GM12878 (cell line): ENCODE results near the gene EFHD2. TPM values are rescaled to one million over a fixed set of nuclear protein-coding genes. Genes with fewer than 3 reads are reported as not detected.

ENCODE experiments used
- ATAC-seq: fragments of 200-7000 bp; cut with Tn5 transposase; 3 replicates; pipeline ENCODE4 v1.9.1; 2020; ENCODE audit warnings: mild to moderate bottlenecking, moderate library complexity
- BruUV-seq: library from RNA; stranded (reverse); fragments of 400-500 nt; replicated peaks from 2 replicates; lab custom pipeline; 2021; lab: Mats Ljungman, UMichigan
- CTCF ChIA-PET: fragments of 300-600 bp; sonication (Branson Sonifier 250); formaldehyde crosslinking; extraction: SDS; loops from one replicate; lab custom pipeline; 2021; ENCODE audit warnings: inconsistent platforms; lab: Yijun Ruan, JAX
- POLR2A ChIA-PET: fragments of 350-600 bp; formaldehyde crosslinking; extraction: SDS; loops from one replicate; lab custom pipeline; 2021; ENCODE audit warnings: inconsistent platforms; lab: Charles Lee
- RAD21 ChIA-PET: fragments of 300-600 bp; sonication (Branson Sonifier 250); formaldehyde crosslinking; loops from one replicate; lab custom pipeline; 2023; ENCODE audit warnings: antibody characterized with exemption; ENCODE audit not compliant: unreplicated experiment; lab: Charles Lee
- SMC1A ChIA-PET: fragments of 300-600 bp; sonication (Branson Sonifier 250); formaldehyde crosslinking; loops from one replicate; lab custom pipeline; 2023; ENCODE audit not compliant: unreplicated experiment, uncharacterized antibody; lab: Charles Lee
- DNase-seq: peaks from one replicate; pipeline ENCODE4 v3.0.0-alpha.2; 2011; ENCODE audit warnings: low read depth, low spot score
- FAIRE-seq: peaks from 3 replicates; lab custom pipeline; 2011; peaks lifted over from hg19 to GRCh38; lab: Jason Lieb, UNC
- H2AFZ ChIP-seq: 2 replicates; pipeline ENCODE4 v1.6.0; 2011; ENCODE audit warnings: low read depth, low read length, control low read depth; ENCODE audit not compliant: control insufficient read depth
- H3K27ac ChIP-seq: 2 replicates; pipeline ENCODE4 v1.5.1; 2011; ENCODE audit warnings: control low read depth; ENCODE audit not compliant: control insufficient read depth, insufficient read depth
- H3K27me3 ChIP-seq, 2 experiments: replicated peaks in 1 of 2; 2 replicates each; pipeline versions ENCODE4 v1.6.0 to v1.6.1; 2011; ENCODE audit warnings: low read length in 1 of 2; ENCODE audit not compliant: control insufficient read depth in 2 of 2, insufficient read depth in 2 of 2
- H3K36me3 ChIP-seq, 2 experiments: 2 replicates each; pipeline ENCODE4 v1.5.1; 2011; ENCODE audit warnings: low read length in 1 of 2; ENCODE audit not compliant: control insufficient read depth in 2 of 2, insufficient read depth in 2 of 2
- H3K4me1 ChIP-seq: 2 replicates; pipeline ENCODE4 v1.6.1; 2011; ENCODE audit warnings: mild to moderate bottlenecking, low read length, moderate library complexity, mixed read lengths; ENCODE audit not compliant: control insufficient read depth, insufficient read depth
- H3K4me2 ChIP-seq: 2 replicates; pipeline ENCODE4 v1.6.0; 2011; ENCODE audit warnings: control low read depth; ENCODE audit not compliant: control insufficient read depth, insufficient read depth
- H3K4me3 ChIP-seq: fragments of 200-600 bp; sonication (generic); 2 replicates; pipeline ENCODE4 v1.5.1; 2016
- H3K79me2 ChIP-seq: 2 replicates; pipeline ENCODE4 v1.6.0; 2011; ENCODE audit warnings: low read length; ENCODE audit not compliant: control insufficient read depth, insufficient read depth
- H3K9ac ChIP-seq: 2 replicates; pipeline ENCODE4 v1.8.0; 2011; ENCODE audit warnings: low read length, control low read depth, mixed read lengths; ENCODE audit not compliant: control insufficient read depth, insufficient read depth
- H3K9me3 ChIP-seq: replicated peaks from 3 replicates; pipeline ENCODE4 v1.5.1; 2011; ENCODE audit warnings: mild to moderate bottlenecking, low read length; ENCODE audit not compliant: control insufficient read depth, insufficient read depth
- H4K20me1 ChIP-seq: 2 replicates; pipeline ENCODE4 v1.6.0; 2011; ENCODE audit not compliant: control insufficient read depth, insufficient read depth
- BHLHE40 ChIP-seq, 2 experiments: fragments of 450-650 bp in 1 of 2; IDR thresholded peaks; 2 replicates each; pipeline ENCODE4 v1.6.1; 2011 to 2017; ENCODE audit warnings: low read depth in 2 of 2, borderline replicate concordance in 1 of 2, improper control_type of control experiment in 1 of 2, low read length in 1 of 2, mild to moderate bottlenecking in 1 of 2
- GABPA ChIP-seq: IDR thresholded peaks from 2 replicates; pipeline ENCODE4 v1.6.1; 2014; ENCODE audit warnings: antibody characterized with exemption, low read depth, mild to moderate bottlenecking, inconsistent platforms
- HSF1 ChIP-seq: fragments of 150-350 bp; IDR thresholded peaks from 2 replicates; pipeline ENCODE4 v1.6.1; 2014; ENCODE audit warnings: mild to moderate bottlenecking, low read depth, low read length
- NRF1 ChIP-seq: conservative IDR thresholded peaks from 2 replicates; pipeline ENCODE4 v1.6.1; 2011; ENCODE audit warnings: mild to moderate bottlenecking, low read depth, low read length, improper control_type of control experiment
- WGBS: methylation state at CpG from one replicate; pipeline ENCODE4 v1.1.6; 2016; ENCODE audit warnings: low lambda C conversion rate; ENCODE audit not compliant: insufficient replicate concordance, insufficient coverage; ENCODE audit errors: missing lambda C conversion rate; 5-methylcytosine and 5-hydroxymethylcytosine counted together
- in situ Hi-C: fragments of 300-500 bp; cut with MboI; formaldehyde crosslinking; loops from 9 replicates; pipeline ENCODE4 v1.14.3; 2018; ENCODE audit warnings: mixed read lengths
- intact Hi-C: fragments of 100-400 bp; cut with micrococcal nuclease; formaldehyde crosslinking; loops from one replicate; pipeline ENCODE4 v1.14.2; 2022; ENCODE audit not compliant: unreplicated experiment
- polyA plus RNA-seq, 11 experiments: library from polyadenylated mRNA; depleted of rRNA in 4 of 11; unstranded in 6 of 11; stranded (reverse) in 5 of 11; fragments of >200 nt; fragmentation: Nextera tagmentation in 4 of 11; fragmentation: Illumina TruSeq in 1 of 11; extraction: Ambion mirVana in 4 of 11; extraction: Trizol in 1 of 11; gene quantifications; 1 replicate in 1 of 11; 2 replicates in 10 of 11; pipeline versions ENCODE4 v1.2.1 to v1.2.3, GENCODE V29; 2011 to 2016; ENCODE audit warnings: inconsistent platforms in 2 of 11, missing spikeins in 2 of 11, low read depth in 1 of 11
- total RNA-seq, 4 experiments: library from RNA; depleted of rRNA in 3 of 4; stranded (reverse); fragments of >200 nt in 3 of 4; fragmentation: Illumina TruSeq in 1 of 4; extraction: Trizol in 1 of 4; gene quantifications; 2 replicates each; pipeline versions ENCODE4 v1.2.1 to v1.2.3, GENCODE V29; 2013 to 2021
- TF ChIP-seq, protein P1 (sequence below): IDR thresholded peaks from 2 replicates; pipeline ENCODE4 v1.6.1; 2011; ENCODE audit warnings: borderline replicate concordance, low read depth, mild to moderate bottlenecking, moderate library complexity, low read length; ENCODE audit not compliant: insufficient read depth, poor library complexity, severe bottlenecking

Gene EFHD2
- total and polyA plus RNA-seq, 10 of the 15 experiments (the other 5 are each of a cell fraction or from before 2014, with no cell fraction given), result 4.0 to 114 (median 66.1) TPM

- Histone ChIP-seq H4K20me1 (no peaks in the 10 kb centered on the region), H3K27ac (no peak overlapping the region), H3K4me2 (no peak overlapping the region), H2AFZ (no peak overlapping the region), H3K4me1 (no peaks in the 10 kb centered on the region), H3K36me3 (no peaks in the 10 kb centered on the region), H3K79me2 (no peaks in the 10 kb centered on the region), H3K9ac (no peak overlapping the region), H3K27me3 (no peaks in the 10 kb centered on the region), H3K9me3 (no peaks in the 10 kb centered on the region; the same call in 2 of the 3 replicates), H3K4me3 (no peak overlapping the region)
- no peak for TF ChIP-seq BHLHE40 (IDR thresholded peaks at IDR 0.05; ENCODE audit: borderline replicate concordance in 1 of 2, low read depth in 2 of 2, low read length in 1 of 2)
- no peak for TF ChIP-seq GABPA
- TF ChIP-seq NRF1, result no peak
- TF ChIP-seq HSF1, result no peak
- TF ChIP-seq, protein P1, sequence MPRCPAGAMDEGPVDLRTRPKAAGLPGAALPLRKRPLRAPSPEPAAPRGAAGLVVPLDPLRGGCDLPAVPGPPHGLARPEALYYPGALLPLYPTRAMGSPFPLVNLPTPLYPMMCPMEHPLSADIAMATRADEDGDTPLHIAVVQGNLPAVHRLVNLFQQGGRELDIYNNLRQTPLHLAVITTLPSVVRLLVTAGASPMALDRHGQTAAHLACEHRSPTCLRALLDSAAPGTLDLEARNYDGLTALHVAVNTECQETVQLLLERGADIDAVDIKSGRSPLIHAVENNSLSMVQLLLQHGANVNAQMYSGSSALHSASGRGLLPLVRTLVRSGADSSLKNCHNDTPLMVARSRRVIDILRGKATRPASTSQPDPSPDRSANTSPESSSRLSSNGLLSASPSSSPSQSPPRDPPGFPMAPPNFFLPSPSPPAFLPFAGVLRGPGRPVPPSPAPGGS, result no peak
- ChIA-PET POLR2A (no interaction called here), RAD21 (no interaction called here), SMC1A (no interaction called here), CTCF (interaction anchor here (1.1 to 1.7 kb wide), 3 partner anchors 32 to 79 kb away, joined by 3 to 8 read pairs (median 4); no protein-coding TSS in a partner anchor)
- intact Hi-C loops, result no loop called here
- 14% methylated on average over 2 of the region's 2 CpGs for WGBS
- in situ Hi-C loops, result no loop called here
- DNase-seq (no peak), FAIRE-seq (no peak), ATAC-seq (no peak)
- BruUV-seq, result no TSS peak
These were observed 10.0 kb upstream of the EFHD2 start for GRCh38 chr1:15399710-15400109.
